ENCODE data around the gene EPHA6. TPM values are rescaled to one million over a fixed set of nuclear protein-coding genes. Genes with fewer than 3 reads are reported as not detected.

The EPHA6 gene
- total RNA-seq, 1 experiment from 2014 or later, result 2.7 TPM

DNA sequence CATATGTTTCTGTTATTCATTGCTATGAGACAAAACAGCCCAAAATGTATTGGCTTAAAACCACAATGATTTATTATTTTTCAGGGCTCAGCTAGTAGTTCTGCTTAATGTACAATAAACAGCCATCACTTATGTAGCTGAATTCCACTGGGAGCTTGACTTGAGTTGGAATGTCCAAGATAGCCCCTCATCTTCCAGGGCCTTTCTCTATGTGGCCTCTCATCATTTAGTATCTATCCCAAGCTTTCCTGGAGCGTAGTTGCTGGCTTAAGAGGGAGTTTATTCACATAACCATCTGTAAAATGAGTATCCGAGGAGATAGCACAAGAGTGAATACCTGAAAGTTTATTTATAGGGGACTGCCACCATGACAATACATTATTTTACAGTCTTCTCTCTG, 176.8 kb downstream of the EPHA6 start:
- TF ChIP-seq, protein P1, sequence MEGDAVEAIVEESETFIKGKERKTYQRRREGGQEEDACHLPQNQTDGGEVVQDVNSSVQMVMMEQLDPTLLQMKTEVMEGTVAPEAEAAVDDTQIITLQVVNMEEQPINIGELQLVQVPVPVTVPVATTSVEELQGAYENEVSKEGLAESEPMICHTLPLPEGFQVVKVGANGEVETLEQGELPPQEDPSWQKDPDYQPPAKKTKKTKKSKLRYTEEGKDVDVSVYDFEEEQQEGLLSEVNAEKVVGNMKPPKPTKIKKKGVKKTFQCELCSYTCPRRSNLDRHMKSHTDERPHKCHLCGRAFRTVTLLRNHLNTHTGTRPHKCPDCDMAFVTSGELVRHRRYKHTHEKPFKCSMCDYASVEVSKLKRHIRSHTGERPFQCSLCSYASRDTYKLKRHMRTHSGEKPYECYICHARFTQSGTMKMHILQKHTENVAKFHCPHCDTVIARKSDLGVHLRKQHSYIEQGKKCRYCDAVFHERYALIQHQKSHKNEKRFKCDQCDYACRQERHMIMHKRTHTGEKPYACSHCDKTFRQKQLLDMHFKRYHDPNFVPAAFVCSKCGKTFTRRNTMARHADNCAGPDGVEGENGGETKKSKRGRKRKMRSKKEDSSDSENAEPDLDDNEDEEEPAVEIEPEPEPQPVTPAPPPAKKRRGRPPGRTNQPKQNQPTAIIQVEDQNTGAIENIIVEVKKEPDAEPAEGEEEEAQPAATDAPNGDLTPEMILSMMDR (IDR thresholded peaks at IDR 0.05; ENCODE audit: insufficient read depth in 1 of 2, low read depth in 1 of 2, low read length in 1 of 2, severe bottlenecking in 1 of 2, unreplicated experiment in 1 of 2), result no peak
- ChIA-PET POLR2A (no interaction called here), CTCF (no interaction called here)
- Mint-ChIP-seq H3K9me3 (ENCODE audit: unreplicated experiment) (no peaks in the 10 kb centered on the region), H3K4me1 (ENCODE audit: low read depth, unreplicated experiment) (no peaks in the 10 kb centered on the region), H3K27me3 (ENCODE audit: insufficient read depth, unreplicated experiment) (no peaks in the 10 kb centered on the region), H3K27ac (ENCODE audit: unreplicated experiment) (no peak overlapping the region), H3K36me3 (ENCODE audit: insufficient read depth, unreplicated experiment) (no peaks in the 10 kb centered on the region), H3K4me3 (ENCODE audit: unreplicated experiment) (no peak overlapping the region)
- H3K36me3 ChIP-seq (ENCODE audit: control insufficient read depth, insufficient read depth, low read length), result no peaks in the 10 kb centered on the region
- intact Hi-C loops (cut with micrococcal nuclease; ENCODE audit: unreplicated experiment), result loop anchor here (5.0 kb wide), 1 partner anchor 774 kb away; no protein-coding TSS in a partner anchor
- no peak for DNase-seq
- H3K9me3 ChIP-seq, result no peaks in the 10 kb centered on the region
- H3K4me1 ChIP-seq, result peaks cover 3% of the 10 kb centered on the region; the same call in 1 of the 2 replicates
- H3K27me3 ChIP-seq (replicated peaks; ENCODE audit: control insufficient read depth, insufficient read depth, low read length), result no peaks in the 10 kb centered on the region
- no TSS peak for BruUV-seq (replicated peaks)
- H3K4me3 ChIP-seq (ENCODE audit: low read depth, low read length), result no peak overlapping the region

DNA sequence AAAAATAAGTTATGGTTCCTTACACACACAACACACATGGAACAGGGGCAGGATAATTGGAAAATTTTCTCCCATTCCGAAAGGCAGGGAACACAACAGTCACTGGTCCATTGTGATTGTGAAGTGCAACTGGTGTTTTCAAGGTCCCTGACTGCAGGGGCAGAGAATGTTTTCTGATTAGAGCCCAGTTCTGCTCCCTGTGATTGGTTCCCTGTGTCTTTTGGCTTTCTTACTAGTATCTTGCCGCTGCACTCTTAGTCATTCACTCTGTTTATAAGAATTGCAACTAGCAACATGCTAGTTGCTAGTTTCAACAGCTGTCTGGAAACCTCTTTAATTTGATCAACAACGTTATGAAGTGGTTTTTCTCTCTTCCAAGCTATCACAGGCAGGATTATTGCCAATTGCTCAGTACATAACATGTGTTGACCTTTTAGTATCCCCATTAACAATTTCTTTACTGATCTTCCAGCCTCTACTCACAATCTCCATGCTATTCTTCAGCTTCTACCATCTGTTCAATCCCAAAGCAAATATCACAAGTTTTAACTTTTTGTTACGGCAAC, 177.5 kb downstream of the EPHA6 start:
- DNase-seq, result no peak
- Mint-ChIP-seq H3K4me3 (ENCODE audit: unreplicated experiment) (no peak overlapping the region), H3K36me3 (ENCODE audit: insufficient read depth, unreplicated experiment) (no peaks in the 10 kb centered on the region), H3K4me1 (ENCODE audit: low read depth, unreplicated experiment) (no peaks in the 10 kb centered on the region), H3K27ac (ENCODE audit: unreplicated experiment) (no peak overlapping the region), H3K9me3 (ENCODE audit: unreplicated experiment) (no peaks in the 10 kb centered on the region), H3K27me3 (ENCODE audit: insufficient read depth, unreplicated experiment) (no peaks in the 10 kb centered on the region)
- H3K4me3 ChIP-seq (ENCODE audit: low read depth, low read length), result no peak overlapping the region
- peaks cover 3% of the 10 kb centered on the region; the same call in 1 of the 2 replicates for H3K4me1 ChIP-seq
- ChIA-PET POLR2A (no interaction called here), CTCF (no interaction called here)
- no peaks in the 10 kb centered on the region for H3K27me3 ChIP-seq (replicated peaks; ENCODE audit: control insufficient read depth, insufficient read depth, low read length)
- intact Hi-C loops (cut with micrococcal nuclease; ENCODE audit: unreplicated experiment), result loop anchor here (5.0 kb wide), 1 partner anchor 775 kb away; no protein-coding TSS in a partner anchor
- H3K9me3 ChIP-seq, result no peaks in the 10 kb centered on the region
- H3K36me3 ChIP-seq (ENCODE audit: control insufficient read depth, insufficient read depth, low read length), result no peaks in the 10 kb centered on the region
- no TSS peak for BruUV-seq (replicated peaks)
- TF ChIP-seq, protein P1 (IDR thresholded peaks at IDR 0.05; ENCODE audit: insufficient read depth in 1 of 2, low read depth in 1 of 2, low read length in 1 of 2, severe bottlenecking in 1 of 2, unreplicated experiment in 1 of 2), result no peak

DNA sequence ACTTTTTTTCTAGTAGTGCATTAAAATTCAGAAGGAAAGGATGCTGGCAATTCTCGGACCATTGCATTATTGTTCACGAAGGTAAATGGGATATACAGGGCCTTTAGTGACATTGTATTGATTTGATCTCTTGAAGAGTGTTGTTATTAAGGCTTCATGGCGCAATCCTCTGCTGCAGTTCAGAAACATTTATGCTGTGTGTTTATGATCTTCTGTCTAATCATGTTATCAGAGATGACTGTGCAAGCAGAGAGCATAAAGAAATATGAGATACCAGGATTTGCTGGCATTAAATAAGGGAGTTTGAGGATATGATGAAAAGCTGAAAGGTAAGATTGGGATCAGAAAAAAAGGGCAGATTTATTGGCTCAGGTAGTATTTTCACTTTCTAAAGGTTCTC, 180.6 kb downstream of the EPHA6 start:
- DNase-seq, result no peak
- Histone ChIP-seq H3K27me3 (replicated peaks; ENCODE audit: control insufficient read depth, insufficient read depth, low read length) (no peaks in the 10 kb centered on the region), H3K36me3 (ENCODE audit: control insufficient read depth, insufficient read depth, low read length) (no peaks in the 10 kb centered on the region), H3K4me3 (ENCODE audit: low read depth, low read length) (no peak overlapping the region), H3K9me3 (no peaks in the 10 kb centered on the region), H3K4me1 (peaks cover 3% of the 10 kb centered on the region; the same call in 1 of the 2 replicates)
- Mint-ChIP-seq H3K27ac (ENCODE audit: unreplicated experiment) (no peak overlapping the region), H3K27me3 (ENCODE audit: insufficient read depth, unreplicated experiment) (peaks cover 2% of the 10 kb centered on the region), H3K4me3 (ENCODE audit: unreplicated experiment) (no peak overlapping the region), H3K4me1 (ENCODE audit: low read depth, unreplicated experiment) (no peaks in the 10 kb centered on the region), H3K9me3 (ENCODE audit: unreplicated experiment) (no peaks in the 10 kb centered on the region), H3K36me3 (ENCODE audit: insufficient read depth, unreplicated experiment) (no peaks in the 10 kb centered on the region)
- ChIA-PET POLR2A (no interaction called here), CTCF (no interaction called here)
- no TSS peak for BruUV-seq (replicated peaks)
- TF ChIP-seq, protein P1 (IDR thresholded peaks at IDR 0.05; ENCODE audit: insufficient read depth in 1 of 2, low read depth in 1 of 2, low read length in 1 of 2, severe bottlenecking in 1 of 2, unreplicated experiment in 1 of 2), result no peak
- intact Hi-C loops (cut with micrococcal nuclease; ENCODE audit: unreplicated experiment), result loop anchor here (5.0 kb wide), 1 partner anchor 778 kb away; no protein-coding TSS in a partner anchor

All from Caco-2 (cell line).